Right forelimb (tissue), 1 donor: ENCODE measurements around the gene DUOX2.
"Not testable (repeated sequence)": the region's sequence is repeated elsewhere in the genome, so short reads cannot be mapped to it uniquely, and the experiment has no call there.

Experiments used
- DNase-seq: peaks from one replicate; pipeline ENCODE4 v3.0.0-alpha.2; 2018

DUOX2 gene

GRCh38 chr15:45099549-45100165 lies 14.3 kb downstream of the DUOX2 start:
- no peak for DNase-seq

DNA sequence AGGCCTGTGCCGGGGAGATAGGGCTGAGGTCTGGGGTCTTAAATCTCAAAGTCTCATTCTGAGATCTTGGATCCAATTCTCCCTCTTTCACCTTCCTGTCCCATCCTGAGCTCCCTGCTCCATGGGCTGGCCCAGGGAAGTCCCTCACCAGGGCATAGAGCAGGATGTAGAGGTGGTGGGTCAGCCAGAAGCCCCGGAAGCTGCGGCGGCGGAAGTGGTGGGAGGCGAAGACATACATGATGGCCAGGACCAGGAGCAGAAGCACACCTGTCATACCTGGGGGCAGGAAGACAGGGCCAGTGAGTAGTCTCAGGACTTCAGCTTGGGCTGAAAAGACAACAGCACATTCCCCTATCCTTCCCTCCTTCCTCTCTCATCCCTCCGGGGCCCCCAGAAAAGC lies 16.5 kb downstream of the DUOX2 start:
- peak; percentile 17 for DNase-seq

DNA sequence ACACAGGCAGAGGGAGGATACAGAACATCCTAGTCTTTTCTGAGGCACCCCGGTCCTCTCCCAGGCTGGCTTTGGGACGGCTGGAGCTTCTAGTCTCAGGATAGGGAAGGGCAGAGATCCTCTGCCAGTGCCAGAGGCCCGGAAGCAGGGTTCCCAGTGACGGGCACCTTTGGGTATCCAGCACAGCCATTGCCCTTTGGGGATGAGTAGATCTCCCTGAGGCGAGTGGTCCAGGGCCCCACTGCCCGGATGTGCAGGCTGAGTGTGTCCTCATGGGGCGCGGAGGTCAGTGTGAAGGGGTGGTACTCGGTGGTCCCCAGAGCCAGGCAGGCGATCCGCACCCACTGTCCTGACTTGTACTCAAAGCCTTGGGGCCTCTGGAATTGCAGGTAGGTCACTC lies 18.3 kb downstream of the DUOX2 start:
- DNase-seq, result no peak

DNA sequence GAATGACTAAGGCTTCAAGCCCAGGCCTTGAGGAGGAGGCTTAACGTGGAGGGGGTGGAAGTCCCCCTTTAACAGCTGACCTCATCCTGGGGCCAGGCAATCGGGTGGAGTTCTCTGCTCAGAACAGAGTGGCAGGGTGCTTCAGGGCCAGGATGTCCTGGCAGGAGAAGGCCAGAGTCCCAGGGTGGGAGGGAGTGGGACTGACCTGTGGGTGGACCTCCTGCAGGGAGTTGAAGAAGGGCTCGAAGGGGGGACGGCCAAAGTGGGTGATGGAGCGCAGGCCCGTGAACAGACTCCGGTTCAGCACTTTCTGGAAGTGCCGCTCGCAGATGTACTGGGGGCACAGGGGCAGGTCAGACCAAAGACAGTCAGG lies 19.6 kb downstream of the DUOX2 start:
- DNase-seq, result no peak

- no peak for DNase-seq
Measured at GRCh38 chr15:45093622-45094357, 20.2 kb downstream of the DUOX2 start.

GRCh38 chr15:45093013-45093412 lies 21.0 kb downstream of the DUOX2 start:
- DNase-seq, result no peak

GRCh38 chr15:45091576-45091975 lies 22.4 kb downstream of the DUOX2 start:
- DNase-seq, result no peak

DNA sequence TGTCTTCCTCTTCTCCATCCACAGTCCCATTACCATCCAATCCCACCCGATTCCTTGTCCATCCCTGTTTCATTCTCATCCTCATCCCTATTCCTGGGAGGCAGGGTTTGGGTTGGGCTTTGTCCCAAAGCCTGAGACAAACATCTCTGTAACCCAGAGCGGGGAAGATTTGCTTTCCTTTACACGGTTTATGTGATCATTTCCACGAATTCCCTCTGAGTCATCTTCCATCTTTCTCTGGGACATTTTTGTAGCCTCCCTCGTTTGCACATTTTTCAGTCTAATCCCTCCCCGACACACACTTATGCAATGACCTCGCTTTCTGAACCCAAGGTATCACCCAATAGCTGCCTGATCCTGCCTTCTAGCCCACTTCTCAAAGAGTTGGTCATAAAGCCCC lies 22.8 kb downstream of the DUOX2 start:
- no peak for DNase-seq

GRCh38 chr15:45089712-45090373 lies 24.1 kb downstream of the DUOX2 start:
- no peak for DNase-seq

DNA sequence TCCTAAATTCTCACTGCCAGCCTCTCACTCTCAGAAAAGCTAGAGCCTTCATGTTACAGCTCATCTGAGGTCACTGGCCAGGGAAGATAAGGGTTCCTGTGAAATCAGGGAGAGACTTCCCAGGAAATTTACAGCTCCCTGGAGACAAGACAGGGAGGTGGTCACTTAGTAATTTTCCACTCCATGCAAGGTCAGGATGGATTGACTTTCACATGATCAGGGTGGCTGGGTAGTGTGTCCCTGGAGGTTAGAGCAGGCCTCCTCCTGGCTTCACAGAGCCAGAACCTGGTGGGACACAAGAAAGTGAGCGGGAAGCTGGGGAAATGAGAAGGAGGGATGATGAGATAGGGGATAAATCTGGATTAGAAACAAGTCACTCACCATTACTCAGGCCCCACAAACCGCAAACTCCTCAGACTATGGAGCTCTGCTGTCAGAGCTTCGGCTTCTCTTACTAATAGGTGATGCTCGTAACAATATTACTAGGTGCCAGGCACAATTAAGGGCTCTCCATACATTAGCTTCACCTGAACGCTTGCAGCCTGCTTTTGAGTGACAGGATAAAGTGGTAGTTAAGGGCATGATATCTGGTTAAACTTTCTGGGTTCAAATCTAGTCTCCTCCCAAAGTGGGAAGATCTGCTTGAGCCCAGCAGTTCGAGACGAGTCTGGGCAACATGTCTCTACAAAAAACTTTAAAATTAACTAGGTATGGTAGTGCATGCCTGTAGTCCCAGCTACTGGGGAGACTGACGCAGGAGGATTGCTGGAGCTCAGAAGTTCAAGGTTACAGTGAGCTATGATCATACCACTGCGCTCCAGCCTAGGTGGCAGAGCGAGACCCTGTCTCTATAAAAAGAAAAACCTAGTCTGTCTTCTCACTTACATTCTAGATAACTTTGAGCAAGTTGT lies 24.9 kb downstream of the DUOX2 start:
- no peak for DNase-seq

DNA sequence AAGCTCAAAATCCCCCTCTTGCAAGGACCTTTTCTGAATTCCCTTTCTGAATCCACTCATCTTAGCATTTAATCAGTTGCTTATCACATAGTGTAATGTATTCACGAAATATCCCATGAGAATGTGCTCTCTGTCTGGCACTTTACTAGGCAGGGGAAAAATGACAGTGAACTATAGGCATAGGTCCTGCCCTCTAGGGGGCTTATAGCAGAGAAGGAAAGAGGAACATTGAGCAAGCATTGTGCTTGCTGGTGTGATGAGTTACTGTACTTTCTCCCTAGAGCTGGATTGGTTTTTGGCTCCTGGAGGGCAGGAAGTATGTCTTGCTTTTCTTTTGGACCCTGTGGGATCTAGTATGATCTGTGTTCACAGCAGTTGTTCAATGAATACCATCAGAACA lies 26.5 kb downstream of the DUOX2 start:
- DNase-seq, result no peak

DNA sequence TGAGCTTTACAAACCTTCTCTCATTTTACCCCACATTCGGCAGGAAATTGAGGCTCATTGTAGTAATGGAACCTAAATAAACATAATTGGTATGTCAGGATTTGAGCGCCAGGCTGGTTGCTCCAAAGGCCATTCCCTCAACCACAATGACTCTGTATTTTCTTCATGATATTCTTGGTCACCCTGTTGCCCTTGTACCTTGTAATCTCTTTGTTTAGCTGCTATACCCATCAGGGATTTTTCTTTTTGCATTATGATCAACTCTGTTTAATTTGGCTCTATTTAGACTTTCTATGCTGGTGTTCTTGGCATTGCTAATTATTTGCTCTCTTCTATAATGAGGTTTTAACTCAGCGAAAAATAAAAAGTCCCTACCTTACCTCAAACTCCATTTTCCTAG lies 29.8 kb downstream of the DUOX2 start:
- no peak for DNase-seq

GRCh38 chr15:45083223-45083622 lies 30.7 kb downstream of the DUOX2 start:
- DNase-seq, result no peak

DNA sequence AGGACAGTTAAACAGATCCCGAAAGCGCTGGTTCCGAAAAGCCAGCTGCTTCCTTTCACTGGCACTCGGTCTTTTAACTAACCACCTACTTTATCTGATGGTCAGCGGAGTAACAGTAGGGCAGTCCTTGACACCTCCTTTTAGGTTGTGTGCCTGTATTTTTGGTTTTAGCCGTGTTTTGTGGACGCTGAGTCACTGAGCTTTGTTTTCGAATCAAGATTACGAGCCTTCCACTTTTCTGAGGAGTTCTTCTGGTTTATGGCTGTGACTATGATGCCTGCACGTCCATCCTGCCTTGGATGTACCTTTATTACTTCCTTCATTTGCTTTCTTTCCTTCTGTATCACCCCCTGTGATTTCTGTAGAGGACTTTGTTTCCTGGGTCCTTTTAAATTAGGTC lies 31.6 kb downstream of the DUOX2 start:
- DNase-seq, result not testable (repeated sequence)

DNA sequence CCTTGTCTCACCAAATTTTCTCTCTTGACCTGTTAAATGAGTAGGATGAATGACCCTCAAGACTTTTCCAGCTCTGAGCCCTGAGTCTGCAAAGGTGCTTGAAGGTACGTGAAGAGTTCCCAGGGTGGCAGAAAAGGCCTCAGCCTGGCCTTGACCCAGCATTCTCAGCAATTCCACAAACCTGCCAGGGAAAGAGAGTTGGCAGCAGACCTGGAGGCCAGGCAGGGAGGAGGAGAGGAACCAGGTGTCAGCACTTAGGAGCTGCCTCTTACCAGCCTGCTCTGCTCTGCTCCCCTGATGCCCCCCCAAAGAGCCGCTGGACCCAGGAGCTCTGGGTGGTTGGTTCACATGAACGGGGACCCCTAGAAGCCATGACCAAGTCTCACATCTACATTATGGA lies 33.4 kb downstream of the DUOX2 start:
- not testable (repeated sequence) for DNase-seq

- not testable (repeated sequence) for DNase-seq
Measured at GRCh38 chr15:45079628-45080246, 34.2 kb downstream of the DUOX2 start.

GRCh38 chr15:45079201-45079600 lies 34.8 kb downstream of the DUOX2 start:
- not testable (repeated sequence) for DNase-seq

DNA sequence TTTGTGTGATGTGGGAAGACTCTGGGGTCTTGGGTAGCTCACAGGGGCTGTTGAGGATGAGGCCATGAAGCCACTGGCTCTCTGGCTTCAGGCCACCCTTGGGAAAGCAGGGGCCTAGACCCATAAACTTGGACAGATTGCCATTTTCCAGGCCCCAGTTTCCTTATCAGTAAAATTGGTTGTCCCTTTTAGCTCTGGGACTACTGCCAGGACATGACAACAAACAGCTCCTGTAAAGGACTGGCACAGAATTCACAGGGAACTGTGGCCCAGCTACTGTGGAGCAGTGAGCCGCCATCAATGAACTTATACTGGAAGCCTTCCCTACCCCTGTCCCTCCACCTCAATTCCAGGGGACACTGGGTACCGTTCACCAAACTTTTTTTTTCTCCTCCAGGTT lies 36.6 kb downstream of the DUOX2 start:
- not testable (repeated sequence) for DNase-seq

GRCh38 chr15:45075440-45076320 lies 38.3 kb downstream of the DUOX2 start:
- DNase-seq, result not testable (repeated sequence)

- not testable (repeated sequence) for DNase-seq
Measured at GRCh38 chr15:45073602-45074001, 40.4 kb downstream of the DUOX2 start.

DNA sequence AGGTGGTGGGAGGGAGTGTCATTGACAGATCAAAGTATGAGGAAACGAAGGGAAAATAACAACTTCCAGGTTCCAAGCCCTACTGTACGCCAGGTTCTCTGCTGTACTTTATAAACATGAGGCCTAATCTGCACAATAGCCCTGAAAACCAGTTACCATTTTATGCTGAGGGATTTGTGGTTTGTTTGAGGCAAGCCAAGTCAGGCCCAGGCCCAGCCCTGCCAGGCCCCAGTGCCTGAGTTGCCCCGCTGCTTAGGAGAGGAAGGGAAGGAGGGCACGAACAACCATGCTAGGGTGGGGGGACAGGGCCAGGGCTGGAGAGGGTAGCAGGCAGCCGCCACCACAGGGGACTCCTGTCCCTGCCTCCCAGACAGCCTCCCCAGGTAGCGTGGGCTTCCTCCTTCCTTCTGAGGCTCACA lies 44.0 kb downstream of the DUOX2 start:
- not testable (repeated sequence) for DNase-seq

DNA sequence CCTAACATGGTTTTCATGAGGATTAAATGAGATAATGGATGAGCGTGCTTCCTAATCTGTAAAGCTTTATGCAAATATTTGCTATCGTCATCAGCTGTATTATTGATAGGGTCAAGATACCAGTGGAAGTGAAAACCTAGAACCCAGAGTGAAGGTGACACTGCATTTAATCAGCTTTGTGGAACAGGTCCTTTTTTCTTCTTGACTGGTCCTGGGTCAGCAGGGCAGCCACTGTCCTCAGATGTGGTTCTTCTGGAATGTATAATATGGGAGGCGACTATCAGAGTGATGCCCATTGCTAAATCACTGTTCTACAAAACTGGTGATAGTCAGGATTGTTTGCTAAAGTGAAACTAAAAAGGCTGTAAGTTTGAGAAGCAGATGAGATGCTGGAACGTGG lies 49.6 kb downstream of the DUOX2 start:
- DNase-seq, result no peak
